ENCODE measurements around the gene SORL1. TPM values are rescaled to one million over a fixed set of nuclear protein-coding genes. Genes with fewer than 3 reads are reported as not detected.

SORL1 gene
- total and polyA plus RNA-seq, 2 donors from 2014 or later, result 15.2 to 74.2 TPM

DNA sequence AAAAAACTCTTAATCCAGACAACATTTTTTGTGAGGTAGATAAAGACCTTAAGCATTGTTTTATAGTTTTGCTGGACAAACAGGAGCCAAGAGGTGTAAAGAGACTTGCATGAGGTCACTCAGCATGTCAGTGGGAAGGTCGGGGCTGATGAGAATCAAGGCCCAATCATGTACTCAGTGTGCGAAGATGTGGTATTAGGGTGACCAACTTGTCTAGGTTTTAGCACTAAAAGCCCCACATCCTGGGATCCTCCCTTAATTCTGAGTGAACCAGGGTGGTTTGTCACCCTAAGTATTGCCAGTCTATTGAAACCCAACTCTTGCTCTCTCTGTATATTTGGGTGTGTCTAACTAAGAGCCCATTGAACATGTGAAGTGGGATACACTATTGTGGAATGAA lies 20.2 kb downstream of the SORL1 start:
- intact Hi-C loops (cut with DNase I), result no loop called here
- no peak for FAIRE-seq

DNA sequence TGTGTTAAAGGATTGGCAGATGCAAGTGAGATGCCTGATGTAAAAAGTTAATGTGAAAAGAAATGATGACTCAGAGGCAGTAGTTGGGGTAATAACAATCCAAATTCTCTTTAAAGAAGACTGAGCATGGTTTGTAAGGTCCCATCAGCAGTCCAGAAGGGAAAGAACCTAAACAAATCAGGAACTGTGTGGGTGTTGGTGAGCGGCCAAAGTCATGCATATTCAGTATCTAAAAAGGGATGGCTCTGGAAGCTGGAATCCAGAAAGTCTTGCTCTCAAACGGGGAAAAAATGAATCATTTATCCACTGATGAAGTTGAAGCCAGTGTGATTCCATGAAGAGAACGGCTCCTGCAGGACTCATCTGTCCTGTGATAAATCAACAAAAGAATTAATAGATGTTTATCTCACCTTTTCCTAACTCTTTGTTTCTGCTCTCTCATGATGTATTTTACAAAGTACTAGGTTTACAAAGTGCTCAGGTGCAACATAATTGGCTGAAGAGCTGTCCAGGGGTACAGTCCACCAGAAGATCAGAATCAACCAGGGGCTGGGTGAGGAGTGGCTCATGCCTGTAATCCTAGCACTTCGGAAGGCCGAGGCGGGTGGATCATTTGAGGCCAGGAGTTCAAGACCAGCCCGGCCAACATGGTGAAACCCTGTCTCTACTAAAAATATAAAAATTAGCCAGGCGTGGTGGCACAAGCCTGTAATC lies 21.1 kb downstream of the SORL1 start:
- no peak overlapping the region for H3K4me3 ChIP-seq (ENCODE audit: low read length in 3 of 3)

More for the DNA sequence above, 20.2 kb downstream of the SORL1 start:
- no peaks in the 10 kb centered on the region for H3K27me3 ChIP-seq (ENCODE audit: control insufficient read depth, insufficient read depth, low read length)
- no peak overlapping the region for H3K27ac ChIP-seq (ENCODE audit: low read depth in 2 of 2, low read length in 2 of 2)
- H3K9ac ChIP-seq (ENCODE audit: low read length in 3 of 3), result no peak overlapping the region
- no peak for DNase-seq
- H3K9me3 ChIP-seq (ENCODE audit: control insufficient read depth in 2 of 3, insufficient read depth in 1 of 3, low read length in 3 of 3), result no peaks in the 10 kb centered on the region
- peaks cover 0 to 5% (median under 1%) of the 10 kb centered on the region in 3 donors for H3K4me1 ChIP-seq (ENCODE audit: control insufficient read depth in 2 of 3, insufficient read depth in 2 of 3, low read depth in 1 of 3, low read length in 3 of 3)
- H3K36me3 ChIP-seq (ENCODE audit: control insufficient read depth in 2 of 3, insufficient read depth in 3 of 3, low read length in 3 of 3), result no peaks in the 10 kb centered on the region
- TF ChIP-seq, protein P1, sequence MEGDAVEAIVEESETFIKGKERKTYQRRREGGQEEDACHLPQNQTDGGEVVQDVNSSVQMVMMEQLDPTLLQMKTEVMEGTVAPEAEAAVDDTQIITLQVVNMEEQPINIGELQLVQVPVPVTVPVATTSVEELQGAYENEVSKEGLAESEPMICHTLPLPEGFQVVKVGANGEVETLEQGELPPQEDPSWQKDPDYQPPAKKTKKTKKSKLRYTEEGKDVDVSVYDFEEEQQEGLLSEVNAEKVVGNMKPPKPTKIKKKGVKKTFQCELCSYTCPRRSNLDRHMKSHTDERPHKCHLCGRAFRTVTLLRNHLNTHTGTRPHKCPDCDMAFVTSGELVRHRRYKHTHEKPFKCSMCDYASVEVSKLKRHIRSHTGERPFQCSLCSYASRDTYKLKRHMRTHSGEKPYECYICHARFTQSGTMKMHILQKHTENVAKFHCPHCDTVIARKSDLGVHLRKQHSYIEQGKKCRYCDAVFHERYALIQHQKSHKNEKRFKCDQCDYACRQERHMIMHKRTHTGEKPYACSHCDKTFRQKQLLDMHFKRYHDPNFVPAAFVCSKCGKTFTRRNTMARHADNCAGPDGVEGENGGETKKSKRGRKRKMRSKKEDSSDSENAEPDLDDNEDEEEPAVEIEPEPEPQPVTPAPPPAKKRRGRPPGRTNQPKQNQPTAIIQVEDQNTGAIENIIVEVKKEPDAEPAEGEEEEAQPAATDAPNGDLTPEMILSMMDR (IDR thresholded peaks at IDR 0.05; ENCODE audit: borderline replicate concordance, extremely low read depth, insufficient read depth), result no peak
- H3K4me3 ChIP-seq (ENCODE audit: low read length in 3 of 3), result no peak overlapping the region

DNA sequence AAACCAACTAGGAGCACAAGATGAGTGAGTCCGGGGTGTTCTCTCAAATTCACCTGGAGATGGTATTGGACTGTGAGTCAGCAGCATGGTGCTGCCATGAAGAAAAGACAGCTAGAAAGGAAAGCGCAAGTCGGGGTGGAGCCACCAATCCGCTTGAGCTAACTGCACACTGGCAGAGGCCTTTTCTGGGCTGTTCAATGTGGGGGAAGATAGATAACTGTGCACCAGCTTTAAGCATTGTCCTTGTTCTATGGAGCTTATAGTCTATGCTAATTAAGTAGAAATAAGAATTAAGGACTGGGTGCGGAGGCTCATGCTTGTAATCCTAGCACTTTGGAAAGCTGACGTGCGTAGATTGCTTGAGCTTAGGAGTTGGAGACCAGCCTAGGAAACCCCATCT lies 22.6 kb downstream of the SORL1 start:
- no peak overlapping the region for H3K27ac ChIP-seq (ENCODE audit: low read depth in 2 of 2, low read length in 2 of 2)

More for the DNA sequence above, 21.1 kb downstream of the SORL1 start:
- intact Hi-C loops (cut with DNase I), result no loop called here
- DNase-seq, result no peak
- Histone ChIP-seq H3K4me1 (ENCODE audit: control insufficient read depth in 2 of 3, insufficient read depth in 2 of 3, low read depth in 1 of 3, low read length in 3 of 3) (peaks cover 0 to under 1% (median 0%) of the 10 kb centered on the region in 3 donors), H3K27ac (ENCODE audit: low read depth in 2 of 2, low read length in 2 of 2) (peak overlapping the region in 1 of 2 donors; percentile 11), H3K9me3 (ENCODE audit: control insufficient read depth in 2 of 3, insufficient read depth in 1 of 3, low read length in 3 of 3) (no peaks in the 10 kb centered on the region), H3K27me3 (ENCODE audit: control insufficient read depth, insufficient read depth, low read length) (no peaks in the 10 kb centered on the region), H3K9ac (ENCODE audit: low read length in 3 of 3) (no peak overlapping the region), H3K36me3 (ENCODE audit: control insufficient read depth in 2 of 3, insufficient read depth in 3 of 3, low read length in 3 of 3) (peaks cover 0 to 2% (median 0%) of the 10 kb centered on the region in 3 donors)
- FAIRE-seq, result no peak
- TF ChIP-seq, protein P1 (IDR thresholded peaks at IDR 0.05; ENCODE audit: borderline replicate concordance, extremely low read depth, insufficient read depth), result no peak

More for the DNA sequence above, 22.6 kb downstream of the SORL1 start:
- DNase-seq (no peak), FAIRE-seq (no peak)
- TF ChIP-seq, protein P1 (IDR thresholded peaks at IDR 0.05; ENCODE audit: borderline replicate concordance, extremely low read depth, insufficient read depth), result no peak
- intact Hi-C loops (cut with DNase I), result no loop called here
- Histone ChIP-seq H3K36me3 (ENCODE audit: control insufficient read depth in 2 of 3, insufficient read depth in 3 of 3, low read length in 3 of 3) (peaks cover 0 to 5% (median 3%) of the 10 kb centered on the region in 3 donors), H3K27me3 (ENCODE audit: control insufficient read depth, insufficient read depth, low read length) (no peaks in the 10 kb centered on the region), H3K4me1 (ENCODE audit: control insufficient read depth in 2 of 3, insufficient read depth in 2 of 3, low read depth in 1 of 3, low read length in 3 of 3) (peaks cover 0 to 7% (median 6%) of the 10 kb centered on the region in 3 donors), H3K4me3 (ENCODE audit: low read length in 3 of 3) (no peak overlapping the region), H3K9me3 (ENCODE audit: control insufficient read depth in 2 of 3, insufficient read depth in 1 of 3, low read length in 3 of 3) (no peaks in the 10 kb centered on the region), H3K9ac (ENCODE audit: low read length in 3 of 3) (no peak overlapping the region)
